GM19239 (cell line): ENCODE data around the gene CDX2.

Source experiments
- DNase-seq: peaks from one replicate; pipeline ENCODE4 v3.0.0; 2011; ENCODE audit warnings: low spot score; ENCODE audit not compliant: insufficient read length
- FAIRE-seq: peaks from 2 replicates; lab custom pipeline; 2011; peaks lifted over from hg19 to GRCh38; lab: Jason Lieb, UNC

The CDX2 gene

GRCh38 chr13:27919934-27920676 is 49.0 kb downstream of the CDX2 start, which contains the start of gene PDX1:
TSS of gene PDX1 (plus strand) at chr13:27920000. CDS start at chr13:27920139, 139 bp downstream.
- FAIRE-seq: no peak
- no peak for DNase-seq

- no peak for DNase-seq
- FAIRE-seq: peak; percentile 73
These were observed 49.5 kb downstream of the CDX2 start for GRCh38 chr13:27919659-27919933.

GRCh38 chr13:27918918-27919658 is 50.0 kb downstream of the CDX2 start:
- FAIRE-seq: no peak

GRCh38 chr13:27918041-27918917 is 50.8 kb downstream of the CDX2 start:
- DNase-seq: no peak
- no peak for FAIRE-seq

More at GRCh38 chr13:27918918-27919658, 50.0 kb downstream of the CDX2 start:
- no peak for DNase-seq

- DNase-seq (no peak), FAIRE-seq (peak; percentile 75)
These were observed 51.8 kb downstream of the CDX2 start for GRCh38 chr13:27917121-27917947.

DNA sequence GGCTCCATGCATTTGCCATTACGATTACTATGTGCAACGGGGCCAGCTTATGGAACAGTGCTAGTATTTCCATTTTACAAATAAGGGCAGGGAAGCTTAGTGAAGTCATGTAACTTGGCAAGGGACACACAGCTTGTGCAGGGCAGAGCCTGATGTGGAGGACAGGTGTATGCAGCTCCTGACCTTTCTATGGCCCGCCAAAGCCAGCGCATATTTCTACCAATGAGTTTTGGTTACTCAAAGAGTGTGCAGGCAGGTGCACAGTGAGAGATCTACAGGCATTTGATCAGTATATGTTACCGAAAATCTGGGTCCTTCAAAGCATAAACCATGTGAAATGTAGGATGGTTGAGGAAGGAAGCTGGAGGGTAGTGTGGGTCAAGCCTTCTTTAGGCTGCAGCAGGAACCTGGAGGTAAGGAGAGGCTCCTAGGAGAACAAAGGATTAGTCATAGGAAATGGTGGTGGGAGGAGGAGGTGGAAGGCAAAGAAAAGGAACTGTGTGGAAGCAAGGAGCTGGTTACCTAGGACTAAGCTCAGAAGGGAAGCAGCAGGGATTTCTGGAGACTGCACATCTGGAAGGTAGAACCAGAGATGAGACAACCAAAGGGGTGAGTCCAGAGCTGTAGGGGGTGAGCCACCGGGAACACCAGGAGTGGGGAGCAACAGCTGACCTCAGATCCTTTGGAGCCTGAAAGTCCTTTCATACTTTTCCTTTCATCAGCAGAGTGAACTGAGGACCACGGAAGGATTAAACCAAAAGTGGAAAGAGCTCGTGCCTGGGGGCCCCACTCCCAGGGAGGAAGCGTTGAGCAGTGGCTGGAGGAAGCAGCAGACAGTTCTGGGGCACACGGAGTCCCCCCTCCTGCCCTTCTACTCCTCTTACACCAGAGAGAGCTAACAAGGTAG is 53.6 kb downstream of the CDX2 start:
- DNase-seq: no peak
- FAIRE-seq: no peak

GRCh38 chr13:27913160-27913559 is 56.0 kb downstream of the CDX2 start:
- no peak for FAIRE-seq

GRCh38 chr13:27911521-27911920 is 57.6 kb downstream of the CDX2 start:
- DNase-seq: no peak
- FAIRE-seq: no peak

More at GRCh38 chr13:27913160-27913559, 56.0 kb downstream of the CDX2 start:
- DNase-seq: no peak
